Pancreas (tissue), 10 donors: ENCODE measurements around the gene CCDC69. TPM values are rescaled to one million over a fixed set of nuclear protein-coding genes. Genes with fewer than 3 reads are reported as not detected.
A peak's percentile ranks its signal among the peaks of the same experiment; 100 is the strongest.
"Not testable (repeated sequence)": the region's sequence is repeated elsewhere in the genome, so short reads cannot be mapped to it uniquely, and the experiment has no call there.

Source experiments
- ATAC-seq, 4 donors: fragments of 200-7000 bp; cut with Tn5 transposase; one replicate each; pipeline versions ENCODE4 v1.8.0 to v1.9.1; 2020; ENCODE audit warnings: mild to moderate bottlenecking in 4 of 4, moderate library complexity in 4 of 4
- DNase-seq, 6 donors: peaks; one replicate each; pipeline ENCODE4 v3.0.0-alpha.2; 2020
- FAIRE-seq: peaks from 2 replicates; lab custom pipeline; 2012; peaks lifted over from hg19 to GRCh38; lab: Jason Lieb, UNC
- H3K27ac ChIP-seq, 4 donors: fragments of 200-600 bp; sonication (generic); 1 replicate in 3 of 4; 2 replicates in 1 of 4; pipeline versions ENCODE4 v1.5.0 to v1.8.0; 2020
- H3K27me3 ChIP-seq, 4 donors: fragments of 200-600 bp; one replicate each; pipeline ENCODE4 v1.8.0; 2021
- H3K36me3 ChIP-seq, 3 donors: fragments of 200-600 bp; sonication (generic) in 1 of 3; one replicate each; pipeline versions ENCODE4 v1.5.0 to v1.8.0; 2020 to 2021
- H3K4me1 ChIP-seq, 3 donors: fragments of 200-600 bp; one replicate each; pipeline ENCODE4 v1.8.0; 2021
- H3K4me3 ChIP-seq, 4 donors: fragments of 200-600 bp; sonication (generic) in 2 of 4; one replicate each; pipeline versions ENCODE4 v1.5.0 to v1.8.0; 2020 to 2021
- H3K9me3 ChIP-seq, 4 donors: fragments of 200-600 bp; one replicate each; pipeline ENCODE4 v1.8.0; 2021
- WGBS, 2 donors: extraction: QIAGEN DNeasy Blood & Tissue Kit; methylation state at CpG; one replicate each; pipeline ENCODE4 v1.1.7; 2013; 5-methylcytosine and 5-hydroxymethylcytosine counted together
- intact Hi-C, 3 donors: fragments of 100-400 bp; cut with DNase I; formaldehyde crosslinking; loops; one replicate each; pipeline versions ENCODE4 v1.11.1 to v1.14.2; 2022
- polyA plus RNA-seq, 2 donors: library from polyadenylated mRNA; stranded (reverse); fragments of 200-250 nt; gene quantifications; one replicate each; pipeline ENCODE4 v1.2.3, GENCODE V29; 2013
- total RNA-seq, 6 donors: library from RNA; stranded (reverse); fragmentation: NEBNext Ultra II Directional in 4 of 6; extraction: Animal tissue kit (Norgen Biotek cat#: 25700) in 4 of 6; gene quantifications; one replicate each; pipeline versions ENCODE4 v1.2.1 to v1.2.4, GENCODE V29; 2021 to 2023
- TF ChIP-seq, protein P1 (sequence below), 4 donors: fragments of 200-600 bp; sonication (generic) in 3 of 4; IDR thresholded peaks; one replicate each; pipeline versions ENCODE4 v1.5.0 to v1.8.0; 2021; ENCODE audit warnings: antibody characterized with exemption in 4 of 4
- donor health status: healthy with polysubstance abuse.
- donor health status: DM: no; HTN: no; CAD: no; lungs with moderate emphysema.
- donor health status: DM: no; HTN: no; CAD: no.
- donor health status: control.
- donor health status: control.
- donor health status: Bipolar disorder and iron deficiency.
- donor health status: DM: yes; HTN: yes; CAD: no.
- donor health status: DM: no; HTN: no; CAD: no.
- donor health status: DM: no; HTN: no; CAD: no.
- donor health status: DM: yes; HTN: yes; CAD: no.

The CCDC69 gene
- total and polyA plus RNA-seq, 8 donors = 8.1 to 29.4 (median 20.4) TPM

DNA sequence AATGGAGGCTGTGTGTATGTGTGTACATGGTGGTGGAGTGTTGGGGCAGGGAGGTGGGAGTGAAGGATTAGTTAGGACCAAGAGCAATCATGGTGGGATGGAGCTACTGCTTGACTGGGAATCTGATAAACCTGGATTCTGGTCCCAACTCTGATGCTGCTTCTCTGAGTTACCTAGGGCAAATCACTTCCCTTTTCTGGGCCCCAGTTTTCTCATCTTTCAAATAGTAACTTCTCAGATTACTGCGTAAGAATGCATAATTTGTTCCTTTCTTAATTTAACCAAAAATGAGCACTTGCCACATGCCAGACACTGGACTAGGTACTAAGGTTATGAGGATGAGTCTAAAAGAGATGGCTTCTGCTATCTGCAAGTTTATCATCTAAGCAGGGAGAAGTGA, 45.5 kb downstream of the CCDC69 start:
- H3K27me3 ChIP-seq = no peaks in the 10 kb centered on the region
- FAIRE-seq (no peak), DNase-seq (no peak), ATAC-seq (no peak)
- no peak overlapping the region for H3K27ac ChIP-seq
- 92 to 100% methylated on average over 1 of the region's 1 CpG for WGBS, 2 donors
- H3K4me3 ChIP-seq = no peak overlapping the region
- TF ChIP-seq, protein P1, sequence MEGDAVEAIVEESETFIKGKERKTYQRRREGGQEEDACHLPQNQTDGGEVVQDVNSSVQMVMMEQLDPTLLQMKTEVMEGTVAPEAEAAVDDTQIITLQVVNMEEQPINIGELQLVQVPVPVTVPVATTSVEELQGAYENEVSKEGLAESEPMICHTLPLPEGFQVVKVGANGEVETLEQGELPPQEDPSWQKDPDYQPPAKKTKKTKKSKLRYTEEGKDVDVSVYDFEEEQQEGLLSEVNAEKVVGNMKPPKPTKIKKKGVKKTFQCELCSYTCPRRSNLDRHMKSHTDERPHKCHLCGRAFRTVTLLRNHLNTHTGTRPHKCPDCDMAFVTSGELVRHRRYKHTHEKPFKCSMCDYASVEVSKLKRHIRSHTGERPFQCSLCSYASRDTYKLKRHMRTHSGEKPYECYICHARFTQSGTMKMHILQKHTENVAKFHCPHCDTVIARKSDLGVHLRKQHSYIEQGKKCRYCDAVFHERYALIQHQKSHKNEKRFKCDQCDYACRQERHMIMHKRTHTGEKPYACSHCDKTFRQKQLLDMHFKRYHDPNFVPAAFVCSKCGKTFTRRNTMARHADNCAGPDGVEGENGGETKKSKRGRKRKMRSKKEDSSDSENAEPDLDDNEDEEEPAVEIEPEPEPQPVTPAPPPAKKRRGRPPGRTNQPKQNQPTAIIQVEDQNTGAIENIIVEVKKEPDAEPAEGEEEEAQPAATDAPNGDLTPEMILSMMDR (IDR thresholded peaks at IDR 0.05) = no peak
- H3K4me1 ChIP-seq = no peaks in the 10 kb centered on the region
- intact Hi-C loops = no loop called here
- no peaks in the 10 kb centered on the region for H3K9me3 ChIP-seq
- no peaks in the 10 kb centered on the region for H3K36me3 ChIP-seq

DNA sequence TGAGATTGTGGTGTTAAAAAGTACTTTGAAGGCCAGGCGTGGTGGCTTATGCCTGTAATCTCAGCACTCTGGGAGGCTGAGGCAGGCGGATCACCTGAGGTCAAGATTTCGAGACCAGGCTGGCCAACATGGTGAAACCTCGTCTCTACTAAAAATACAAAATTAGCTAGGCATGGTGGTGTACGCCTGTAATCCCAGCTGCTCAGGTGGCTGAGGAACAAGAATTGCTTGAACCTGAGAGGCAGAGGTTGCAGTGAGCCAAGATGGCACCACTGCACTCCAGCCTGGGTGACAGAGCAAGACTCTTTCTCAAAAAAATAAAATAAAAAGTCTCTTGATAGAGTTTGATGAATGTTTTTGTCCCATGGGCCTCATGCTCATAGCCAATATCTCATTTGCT, 47.6 kb downstream of the CCDC69 start:
- H3K27me3 ChIP-seq, H3K27ac ChIP-seq, DNase-seq, H3K4me1 ChIP-seq, H3K9me3 ChIP-seq, H3K4me3 ChIP-seq, H3K36me3 ChIP-seq, intact Hi-C loops, ATAC-seq, FAIRE-seq: not testable (repeated sequence)
- 86 to 92% methylated on average over 5 of the region's 5 CpGs for WGBS, 2 donors

DNA sequence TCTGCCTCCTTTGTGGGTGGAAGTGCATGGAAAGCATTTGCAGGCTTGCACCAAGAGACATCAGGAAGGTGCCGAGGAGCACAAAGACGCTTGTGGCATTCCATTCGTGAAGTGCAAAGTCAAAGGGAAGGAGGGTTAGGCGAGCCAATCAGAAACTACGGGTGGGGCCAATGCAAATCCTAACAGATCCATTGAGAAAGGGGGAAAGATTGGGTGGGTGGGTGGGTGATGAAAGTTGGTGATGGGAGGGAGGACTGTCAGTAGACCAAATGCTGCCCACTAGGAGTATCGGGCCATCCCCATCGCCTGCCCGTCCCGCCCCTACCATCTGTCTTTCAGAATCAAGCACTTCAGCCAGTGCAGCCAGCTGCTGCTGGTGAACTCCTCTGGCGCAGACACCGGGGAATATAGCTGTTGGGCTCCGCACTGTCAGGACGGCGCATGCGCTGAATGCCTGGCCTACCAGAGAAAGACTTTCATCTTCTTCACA, 49.2 kb downstream of the CCDC69 start:
- H3K36me3 ChIP-seq = no peaks in the 10 kb centered on the region
- no peak overlapping the region for H3K27ac ChIP-seq
- peak in 1 of 6 donors; percentile 36 for DNase-seq
- TF ChIP-seq, protein P1 (IDR thresholded peaks at IDR 0.05) = no peak
- no peak for FAIRE-seq
- no peaks in the 10 kb centered on the region for H3K9me3 ChIP-seq
- H3K4me1 ChIP-seq = no peaks in the 10 kb centered on the region
- no peaks in the 10 kb centered on the region for H3K27me3 ChIP-seq
- intact Hi-C loops = no loop called here
- peak in 3 of 4 donors; percentile 53 to 59 (median 54) for ATAC-seq
- WGBS, 2 donors = 76% methylated on average over 15 of the region's 15 CpGs
- no peak overlapping the region for H3K4me3 ChIP-seq

DNA sequence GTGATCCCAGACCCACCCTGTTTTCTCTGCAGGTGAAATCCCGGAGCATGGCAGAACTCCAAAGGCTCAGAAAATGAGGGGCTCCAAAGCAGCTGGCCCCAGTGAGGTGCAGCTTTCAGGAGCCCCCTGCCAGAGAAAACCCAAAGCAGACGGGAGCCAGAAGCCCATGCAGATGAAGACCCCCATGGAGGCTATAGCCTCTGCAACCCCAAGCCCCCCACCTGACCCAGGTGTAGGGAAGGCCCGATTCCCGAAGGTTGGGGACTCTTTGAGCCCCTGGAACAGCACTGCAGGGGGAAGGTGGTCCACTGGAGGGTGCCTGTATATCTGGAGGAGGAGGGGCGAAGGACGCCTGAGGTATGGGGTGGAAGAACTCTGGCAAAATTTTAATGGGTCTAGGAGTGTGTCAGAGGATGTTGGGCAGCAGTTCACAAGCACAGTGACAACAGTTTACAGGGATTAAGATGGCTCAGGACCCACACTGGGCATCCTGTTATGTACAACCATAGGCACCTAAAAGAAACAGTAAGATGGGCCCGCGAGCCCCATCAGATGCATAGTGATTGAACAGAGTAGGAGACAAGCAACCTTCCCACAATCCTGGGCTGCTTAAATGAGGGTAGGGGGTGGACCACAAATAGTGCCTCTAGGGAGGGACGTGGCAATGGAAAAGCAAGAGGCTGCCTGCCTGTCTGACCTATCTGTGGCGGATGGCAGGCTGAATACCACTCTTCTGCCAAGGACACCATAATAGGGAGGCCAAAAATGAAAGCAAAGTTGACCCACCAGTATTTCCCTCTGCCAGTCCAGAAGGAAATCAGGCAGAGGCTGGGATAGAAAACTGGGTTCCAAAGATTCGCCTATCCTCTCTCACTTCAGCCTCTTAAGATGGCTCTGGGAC, 49.9 kb downstream of the CCDC69 start:
- Histone ChIP-seq H3K4me3 (no peak overlapping the region), H3K27me3 (no peaks in the 10 kb centered on the region), H3K4me1 (no peaks in the 10 kb centered on the region), H3K27ac (no peak overlapping the region), H3K9me3 (no peaks in the 10 kb centered on the region), H3K36me3 (no peaks in the 10 kb centered on the region)
- WGBS, 2 donors = 80 to 85% methylated on average over 11 of the region's 11 CpGs
- DNase-seq (no peak), ATAC-seq (peak in 1 of 4 donors; percentile 21), FAIRE-seq (no peak)
- TF ChIP-seq, protein P1 (IDR thresholded peaks at IDR 0.05) = no peak
- intact Hi-C loops = no loop called here

DNA sequence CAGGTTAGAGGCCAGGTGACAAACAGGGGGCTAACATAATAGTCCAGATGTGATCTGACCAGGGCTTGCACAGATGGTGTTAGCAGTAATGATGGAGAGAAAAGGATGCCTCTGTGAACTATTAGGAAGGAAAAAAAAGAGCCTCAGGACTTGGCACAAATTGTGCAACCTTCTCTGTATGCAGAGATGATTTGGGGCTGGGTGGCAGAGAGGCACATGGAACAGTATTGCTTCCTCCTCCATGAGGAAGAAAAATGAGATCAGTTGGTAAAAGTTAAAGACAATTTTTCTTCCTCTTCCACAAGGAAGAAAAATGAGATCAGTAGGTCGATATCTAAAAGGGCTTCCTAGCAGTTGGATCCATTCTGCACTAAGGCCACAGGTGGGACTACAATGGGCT, 52.4 kb downstream of the CCDC69 start:
- WGBS, 2 donors = 48 to 50% methylated on average over 1 of the region's 1 CpG
- intact Hi-C loops = no loop called here
- DNase-seq = no peak

More for the DNA sequence above, 52.4 kb downstream of the CCDC69 start:
- Histone ChIP-seq H3K9me3 (no peaks in the 10 kb centered on the region), H3K27me3 (no peaks in the 10 kb centered on the region), H3K36me3 (no peaks in the 10 kb centered on the region), H3K4me3 (no peak overlapping the region), H3K4me1 (no peaks in the 10 kb centered on the region), H3K27ac (no peak overlapping the region)
- TF ChIP-seq, protein P1 (IDR thresholded peaks at IDR 0.05) = no peak
- FAIRE-seq (no peak), ATAC-seq (no peak)
